Spleen (tissue), 11 donors: ENCODE data around the gene FADS3. TPM values are rescaled to one million over a fixed set of nuclear protein-coding genes. Genes with fewer than 3 reads are reported as not detected.
A peak's percentile ranks its signal among the peaks of the same experiment; 100 is the strongest.

Source experiments
- DNase-seq: peaks from one replicate; pipeline ENCODE4 v3.0.0-alpha.2; 2020
- H3K27ac ChIP-seq, 8 donors: fragments of 200-600 bp; sonication (generic) in 7 of 8; 1 replicate in 4 of 8; 2 replicates in 4 of 8; pipeline versions ENCODE4 v1.5.0 to v1.8.0; 2016 to 2021; ENCODE audit warnings: inconsistent platforms in 4 of 8, mild to moderate bottlenecking in 4 of 8, moderate library complexity in 1 of 8
- H3K27me3 ChIP-seq, 7 donors: fragments of 200-600 bp; sonication (generic) in 6 of 7; replicated peaks in 1 of 7; 1 replicate in 4 of 7; 2 replicates in 3 of 7; pipeline versions ENCODE4 v1.5.0 to v1.8.0; 2016 to 2021; ENCODE audit warnings: inconsistent platforms in 3 of 7, mild to moderate bottlenecking in 1 of 7
- H3K36me3 ChIP-seq, 6 donors: fragments of 200-600 bp; sonication (generic) in 5 of 6; 1 replicate in 4 of 6; 2 replicates in 2 of 6; pipeline versions ENCODE4 v1.5.0 to v1.8.0; 2016 to 2021; ENCODE audit warnings: inconsistent platforms in 2 of 6
- H3K4me1 ChIP-seq, 6 donors: fragments of 200-600 bp; sonication (generic) in 5 of 6; 1 replicate in 3 of 6; 2 replicates in 3 of 6; pipeline versions ENCODE4 v1.5.0 to v1.8.0; 2016 to 2021; ENCODE audit warnings: inconsistent platforms in 3 of 6
- H3K4me3 ChIP-seq, 8 donors: fragments of 200-600 bp; sonication (generic) in 7 of 8; 1 replicate in 4 of 8; 2 replicates in 4 of 8; pipeline versions ENCODE4 v1.5.0 to v1.8.0; 2016 to 2021; ENCODE audit warnings: inconsistent platforms in 4 of 8, mild to moderate bottlenecking in 4 of 8, moderate library complexity in 2 of 8
- H3K9me3 ChIP-seq, 8 donors: fragments of 200-600 bp; sonication (generic) in 7 of 8; 1 replicate in 4 of 8; 2 replicates in 4 of 8; pipeline versions ENCODE4 v1.5.0 to v1.8.0; 2016 to 2021; ENCODE audit warnings: inconsistent platforms in 4 of 8
- CTCF ChIP-seq, 11 experiments: fragments of 200-600 bp in 7 of 11; fragments of 450-650 bp in 4 of 11; sonication (generic) in 4 of 11; IDR thresholded peaks in 8 of 11; conservative IDR thresholded peaks in 3 of 11; 1 replicate in 7 of 11; 2 replicates in 4 of 11; pipeline versions ENCODE4 v1.4.0 to v1.8.0; 2016 to 2021; ENCODE audit warnings: antibody characterized with exemption in 11 of 11, inconsistent platforms in 4 of 11, mild to moderate bottlenecking in 1 of 11
- POLR2A ChIP-seq, 3 donors: fragments of 450-650 bp; IDR thresholded peaks; one replicate each; pipeline ENCODE4 v1.5.1; 2017; ENCODE audit warnings: antibody characterized with exemption in 3 of 3, mild to moderate bottlenecking in 1 of 3
- POLR2AphosphoS5 ChIP-seq, 3 donors: sonication (generic); formaldehyde crosslinking; IDR thresholded peaks; one replicate each; pipeline ENCODE4 v1.5.1; 2017; ENCODE audit warnings: antibody characterized with exemption in 3 of 3
- WGBS, 5 donors: extraction: QIAGEN DNeasy Blood & Tissue Kit in 3 of 5; methylation state at CpG; one replicate each; pipeline versions ENCODE4 v1.1.5 to v1.1.7; 2013 to 2018; 5-methylcytosine and 5-hydroxymethylcytosine counted together
- intact Hi-C: fragments of 100-400 bp; cut with DNase I; formaldehyde crosslinking; loops from one replicate; pipeline ENCODE4 v1.15.0; 2023; ENCODE audit warnings: low total_unique reads
- polyA plus RNA-seq, 3 donors: library from polyadenylated mRNA; stranded (reverse); fragments of 200-250 nt; gene quantifications; one replicate each; pipeline ENCODE4 v1.2.1, GENCODE V29; 2013
- total RNA-seq, 7 donors: library from RNA; depleted of rRNA in 3 of 7; stranded (reverse); fragments of >200 nt in 3 of 7; fragmentation: NEBNext Ultra II Directional in 4 of 7; extraction: Animal tissue kit (Norgen Biotek cat#: 25700) in 4 of 7; gene quantifications; one replicate each; pipeline versions ENCODE4 v1.1.0 to v1.2.1, GENCODE V29; 2016 to 2021
- donor health status: healthy with polysubstance abuse.
- donor health status: DM: no; HTN: no; CAD: no; lungs with moderate emphysema.
- donor health status: DM: no; HTN: no; CAD: no.
- donor health status: Bipolar disorder and iron deficiency.
- donor health status: healthy.
- donor health status: DM: no; HTN: no; CAD: no.
- donor health status: DM: yes; HTN: yes; CAD: no.

Gene FADS3
- total and polyA plus RNA-seq, 10 donors, result 26.3 to 63.6 (median 38.5) TPM

GRCh38 chr11:61842528-61842820 lies 48.9 kb downstream of the FADS3 start:
- TF ChIP-seq CTCF (IDR thresholded peaks at IDR 0.05 in 8 of 11, conservative IDR thresholded peaks at IDR 0.05 in 3 of 11), result no peak
- no peak for TF ChIP-seq POLR2A (IDR thresholded peaks at IDR 0.05)
- TF ChIP-seq POLR2AphosphoS5 (IDR thresholded peaks at IDR 0.05), result no peak
- peak; percentile 28 for DNase-seq
- Histone ChIP-seq H3K9me3 (no peaks in the 10 kb centered on the region), H3K36me3 (peaks cover 0 to 50% (median 0%) of the 10 kb centered on the region in 6 donors), H3K4me3 (no peak overlapping the region), H3K4me1 (no peaks in the 10 kb centered on the region), H3K27ac (no peak overlapping the region), H3K27me3 (no peaks in the 10 kb centered on the region)
- intact Hi-C loops, result no loop called here
- WGBS, 5 donors, result 93 to 95% (median 94%) methylated on average over 7 of the region's 7 CpGs

GRCh38 chr11:61841636-61842527 lies 49.5 kb downstream of the FADS3 start:
- 83 to 91% (median 88%) methylated on average over 12 of the region's 12 CpGs for WGBS, 5 donors
- no peak overlapping the region for H3K27ac ChIP-seq
- TF ChIP-seq CTCF (IDR thresholded peaks at IDR 0.05 in 8 of 11, conservative IDR thresholded peaks at IDR 0.05 in 3 of 11) (no peak), POLR2A (IDR thresholded peaks at IDR 0.05) (no peak), POLR2AphosphoS5 (IDR thresholded peaks at IDR 0.05) (no peak)
- peaks cover 0 to 48% (median 0%) of the 10 kb centered on the region in 6 donors for H3K36me3 ChIP-seq
- no peaks in the 10 kb centered on the region for H3K4me1 ChIP-seq
- intact Hi-C loops, result no loop called here
- H3K27me3 ChIP-seq, result no peaks in the 10 kb centered on the region
- no peaks in the 10 kb centered on the region for H3K9me3 ChIP-seq
- no peak overlapping the region for H3K4me3 ChIP-seq
- DNase-seq, result peak; percentile 45

GRCh38 chr11:61840371-61840770 lies 51.0 kb downstream of the FADS3 start:
- TF ChIP-seq POLR2A (IDR thresholded peaks at IDR 0.05) (no peak), CTCF (IDR thresholded peaks at IDR 0.05 in 8 of 11, conservative IDR thresholded peaks at IDR 0.05 in 3 of 11) (no peak), POLR2AphosphoS5 (IDR thresholded peaks at IDR 0.05) (no peak)
- H3K9me3 ChIP-seq, result no peaks in the 10 kb centered on the region
- intact Hi-C loops, result no loop called here
- peak; percentile 29 for DNase-seq
- peaks cover 0 to 48% (median 0%) of the 10 kb centered on the region in 6 donors for H3K36me3 ChIP-seq
- no peak overlapping the region for H3K27ac ChIP-seq
- no peaks in the 10 kb centered on the region for H3K27me3 ChIP-seq
- H3K4me3 ChIP-seq, result no peak overlapping the region
- 89 to 95% (median 94%) methylated on average over 7 of the region's 7 CpGs for WGBS, 5 donors
- H3K4me1 ChIP-seq, result peaks cover 0 to 13% (median 3%) of the 10 kb centered on the region in 6 donors

- intact Hi-C loops, result no loop called here
- Histone ChIP-seq H3K27ac (no peak overlapping the region), H3K36me3 (peaks cover 0 to 48% (median 0%) of the 10 kb centered on the region in 6 donors), H3K4me1 (peaks cover 0 to 19% (median 10%) of the 10 kb centered on the region in 6 donors), H3K9me3 (no peaks in the 10 kb centered on the region), H3K27me3 (no peaks in the 10 kb centered on the region), H3K4me3 (no peak overlapping the region)
- no peak for TF ChIP-seq CTCF (IDR thresholded peaks at IDR 0.05 in 8 of 11, conservative IDR thresholded peaks at IDR 0.05 in 3 of 11)
- no peak for TF ChIP-seq POLR2A (IDR thresholded peaks at IDR 0.05)
- no peak for TF ChIP-seq POLR2AphosphoS5 (IDR thresholded peaks at IDR 0.05)
- DNase-seq, result no peak
- WGBS, 5 donors, result 91 to 98% (median 94%) methylated on average over 2 of the region's 2 CpGs
Measured at GRCh38 chr11:61839742-61840141, 51.6 kb downstream of the FADS3 start.
